Measurements from ENCODE around the gene C9orf85.
A peak's percentile ranks its signal among the peaks of the same experiment; 100 is the strongest.
"Not testable (repeated sequence)": the region's sequence is repeated elsewhere in the genome, so short reads cannot be mapped to it uniquely, and the experiment has no call there.

C9orf85 gene, protein sequence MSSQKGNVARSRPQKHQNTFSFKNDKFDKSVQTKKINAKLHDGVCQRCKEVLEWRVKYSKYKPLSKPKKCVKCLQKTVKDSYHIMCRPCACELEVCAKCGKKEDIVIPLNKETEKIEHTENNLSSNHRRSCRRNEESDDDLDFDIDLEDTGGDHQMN

DNA sequence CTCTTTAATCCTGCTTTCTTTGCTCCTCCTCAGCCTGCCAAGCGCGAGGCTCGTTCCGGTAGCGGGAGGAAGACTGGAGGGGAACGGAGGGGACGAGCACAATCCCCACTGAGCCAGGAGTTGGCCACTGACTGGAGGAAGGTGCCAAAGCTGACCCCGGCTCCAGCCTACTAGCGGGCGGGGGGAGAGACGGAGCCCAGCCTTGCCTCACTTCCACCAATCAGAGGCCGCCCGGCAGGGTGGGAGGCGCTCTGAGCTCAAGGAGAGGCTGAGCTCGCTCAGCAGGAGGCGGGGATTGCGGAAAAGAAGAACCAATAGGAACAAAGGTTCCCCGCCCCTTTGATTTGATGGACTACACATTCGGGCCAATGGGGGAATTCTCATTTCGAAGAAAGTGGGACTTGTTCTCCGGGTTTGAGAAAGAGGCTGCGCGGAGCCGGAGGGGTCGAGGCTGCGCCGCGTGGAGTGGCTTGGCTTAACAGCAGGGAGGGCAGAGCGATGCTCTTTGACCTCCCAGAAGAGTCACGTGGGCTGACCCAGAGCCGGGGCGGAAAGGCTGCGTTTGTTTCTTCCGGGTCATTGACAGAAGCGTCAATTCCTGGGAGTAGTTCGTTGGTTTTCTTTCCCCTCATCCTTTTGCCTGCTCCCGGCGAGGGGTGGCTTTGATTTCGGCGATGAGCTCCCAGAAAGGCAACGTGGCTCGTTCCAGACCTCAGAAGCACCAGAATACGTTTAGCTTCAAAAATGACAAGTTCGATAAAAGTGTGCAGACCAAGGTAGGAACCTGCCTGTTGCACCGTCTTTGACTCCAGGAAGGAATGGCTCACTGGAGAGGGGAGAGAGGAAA is at the start of gene C9orf85, which contains the start of gene ABHD17B:
TSS of gene C9orf85 (plus strand) at position 579 of the 847 bp plus-strand sequence. CDS start at position 675, 96 bp downstream.
TSS of gene ABHD17B (minus strand) at position 133 of the 847 bp plus-strand sequence. CDS start 36,113 bp downstream, outside the sequence.
- peak; percentile 92 to 96 for DNase-seq

DNA sequence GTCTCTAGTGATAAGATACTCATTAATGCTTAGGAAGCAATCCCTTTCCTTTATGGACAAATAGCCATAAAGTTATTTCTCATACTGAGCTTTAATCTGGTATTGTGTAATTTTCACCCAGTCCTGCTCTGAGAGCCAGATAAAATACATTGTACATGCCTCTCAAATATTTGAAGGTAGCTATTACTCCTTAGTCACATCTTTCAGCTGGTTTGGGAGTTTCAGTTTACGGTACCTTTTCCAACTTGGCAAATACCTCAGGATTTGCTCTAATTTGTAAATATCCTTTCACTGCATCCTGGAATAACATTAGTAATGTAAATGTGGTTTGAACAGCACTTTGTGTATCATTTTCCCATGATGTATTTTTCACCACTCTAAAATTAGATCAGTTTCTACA is 47.8 kb upstream of the C9orf85 start:
- no peak for DNase-seq

DNA sequence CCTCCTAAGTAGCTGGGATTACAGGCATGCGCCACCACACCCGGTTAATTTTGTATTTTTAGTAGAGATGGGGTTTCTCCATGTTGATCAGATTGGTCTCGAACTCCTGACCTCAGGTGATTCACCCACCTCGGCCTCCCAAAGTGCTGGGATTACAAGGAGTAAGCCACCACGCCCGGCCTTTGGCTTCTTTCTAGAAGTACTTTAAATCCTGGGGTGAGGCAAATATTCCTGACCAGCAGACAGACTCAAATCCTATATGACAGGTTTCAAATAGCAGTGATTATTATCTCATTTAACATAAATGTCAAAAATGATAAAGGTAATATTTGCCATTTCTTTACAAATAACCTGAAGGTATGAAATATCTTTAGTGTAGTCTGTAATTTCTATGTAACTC is 36.1 kb upstream of the C9orf85 start:
- DNase-seq: no peak

DNA sequence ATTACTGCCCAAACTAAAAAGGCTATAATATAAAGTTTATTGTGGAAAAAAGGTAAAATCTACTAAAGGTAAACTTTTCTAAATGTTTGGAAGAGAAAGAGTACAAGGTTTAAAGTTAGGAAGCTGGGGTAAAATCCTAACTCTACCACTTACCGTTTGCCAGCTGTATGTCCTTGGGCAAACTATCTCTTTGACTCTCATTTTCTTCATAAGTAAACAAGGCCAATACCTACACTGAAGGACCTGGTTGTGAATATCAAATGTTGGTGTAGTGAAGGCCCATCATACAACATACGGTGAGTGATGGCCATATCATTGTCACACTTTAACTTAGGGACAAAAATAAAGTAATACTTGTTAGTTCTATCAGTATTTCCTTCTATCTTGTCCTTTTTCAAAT is 35.3 kb upstream of the C9orf85 start:
- DNase-seq: no peak

DNA sequence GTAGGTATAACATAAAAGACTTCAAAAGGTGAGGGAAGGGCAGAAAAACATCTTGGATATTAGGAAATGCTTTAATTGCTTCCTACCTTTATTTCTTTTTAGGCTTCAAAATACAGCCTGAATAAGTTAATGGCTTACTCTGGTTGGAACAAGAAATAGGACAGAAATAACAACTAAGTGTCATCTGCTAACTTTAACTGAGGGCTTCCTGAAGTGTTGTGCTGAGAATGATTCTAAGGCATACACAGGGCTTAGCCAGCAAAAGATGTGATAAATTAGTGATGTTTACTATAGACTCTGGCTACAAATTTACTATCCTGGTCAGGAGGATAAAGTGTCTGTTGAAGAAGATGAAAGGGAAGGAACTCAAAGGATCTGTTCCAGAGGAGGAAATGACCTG is 34.6 kb upstream of the C9orf85 start:
- no peak for DNase-seq

DNA sequence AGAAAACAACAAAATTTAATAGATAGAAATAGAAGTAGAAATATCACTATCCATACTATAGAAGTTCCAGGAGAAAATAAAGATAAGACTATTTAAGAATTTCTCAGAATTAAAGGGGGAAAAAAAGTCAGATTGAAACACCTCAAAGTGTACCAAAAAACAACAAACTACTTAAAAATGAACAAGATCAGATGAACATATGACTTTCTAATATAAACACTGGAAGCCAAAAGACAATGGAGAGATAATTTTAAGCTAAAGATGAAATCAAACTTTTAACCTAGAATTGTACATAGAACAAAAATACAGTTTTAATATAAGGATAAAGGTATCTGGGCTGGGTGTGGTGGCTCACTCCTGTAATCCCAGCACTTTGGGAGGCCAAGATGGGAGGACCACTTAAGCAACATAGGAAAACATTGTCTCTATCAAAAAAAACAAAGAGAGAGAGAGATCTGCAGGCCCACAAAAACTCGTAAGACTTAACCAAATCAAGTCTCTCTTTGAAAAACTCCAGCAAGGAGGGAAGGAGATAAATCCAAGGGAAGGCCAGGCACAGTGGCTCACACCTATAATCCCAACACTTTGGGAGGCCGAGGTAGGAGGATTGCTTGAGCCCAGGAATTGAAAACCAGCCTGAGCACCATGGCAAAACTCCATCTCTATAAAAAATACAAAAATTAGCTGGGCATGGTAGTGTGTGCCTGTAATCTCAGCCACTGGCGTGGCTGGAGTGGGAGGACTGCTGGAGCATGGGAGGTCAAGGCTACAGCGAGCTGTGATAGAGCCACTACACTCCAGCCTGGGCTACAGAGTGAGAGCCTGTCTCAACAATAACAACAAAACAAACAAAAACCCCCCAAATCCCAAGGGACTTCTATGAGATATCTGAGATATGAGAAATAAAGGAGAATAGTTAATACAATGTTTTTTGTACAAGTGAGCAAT is 32.8 kb upstream of the C9orf85 start:
- DNase-seq: no peak

DNA sequence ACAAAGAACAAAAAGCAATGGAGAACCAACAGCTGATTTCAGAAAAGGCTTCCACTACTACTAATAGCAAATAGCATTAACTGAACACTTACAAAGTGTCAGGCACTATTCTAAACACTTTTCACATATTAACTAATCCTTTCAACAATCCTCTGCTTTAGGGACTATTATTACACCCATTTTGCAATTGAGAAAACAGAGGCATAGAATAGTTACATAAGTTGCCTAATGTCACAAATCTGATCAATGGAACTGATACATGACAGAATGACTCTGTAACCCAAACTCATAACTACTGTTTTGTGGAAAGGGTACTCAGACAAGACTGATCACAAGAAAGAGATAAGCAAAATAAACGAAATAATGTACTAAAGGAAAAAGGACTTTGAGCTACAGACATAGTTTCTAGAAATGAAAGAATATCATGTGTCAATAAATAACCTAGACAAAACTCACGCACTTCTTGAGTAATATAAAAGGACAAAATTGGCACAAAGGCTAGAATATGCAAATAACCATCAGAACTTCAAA is 31.7 kb upstream of the C9orf85 start:
- DNase-seq: no peak

DNA sequence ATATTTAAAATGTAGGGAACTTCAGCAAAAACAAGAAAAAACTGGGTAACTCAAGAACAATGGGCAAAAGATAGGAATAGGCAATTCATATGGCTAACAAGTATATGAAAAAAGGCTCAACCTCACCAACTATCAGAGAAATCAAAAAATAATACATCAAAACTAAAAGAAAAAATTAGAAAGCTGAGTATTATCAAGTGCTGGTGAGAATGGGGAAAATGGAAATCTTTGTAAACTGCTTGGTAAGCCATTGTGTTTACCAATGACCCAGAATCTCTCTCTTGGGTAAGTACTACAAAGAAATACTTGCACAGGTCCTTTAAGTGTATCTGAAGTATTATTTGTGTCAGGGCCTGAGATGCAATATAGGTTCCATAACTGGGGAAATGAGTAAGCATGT is 27.4 kb upstream of the C9orf85 start:
- DNase-seq: no peak

DNA sequence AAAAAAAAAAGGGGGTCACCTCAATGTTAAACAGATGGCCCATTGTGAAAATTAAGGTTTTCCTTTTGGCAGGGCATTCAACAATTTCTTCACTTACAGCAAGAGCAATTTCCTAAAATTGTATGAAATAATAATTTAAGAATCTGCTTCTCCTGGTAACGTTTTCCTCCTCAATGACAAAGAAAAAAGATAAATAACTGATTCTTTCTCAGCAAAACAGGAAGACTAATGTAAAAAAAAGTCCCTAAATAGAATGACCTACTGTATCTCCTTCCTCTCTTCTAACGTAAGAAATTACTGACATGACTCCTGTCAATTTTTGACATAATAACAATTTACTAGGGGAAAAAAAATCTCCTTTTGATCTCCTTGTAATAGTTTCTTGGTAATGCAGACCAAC is 26.0 kb upstream of the C9orf85 start:
- DNase-seq: no peak

DNA sequence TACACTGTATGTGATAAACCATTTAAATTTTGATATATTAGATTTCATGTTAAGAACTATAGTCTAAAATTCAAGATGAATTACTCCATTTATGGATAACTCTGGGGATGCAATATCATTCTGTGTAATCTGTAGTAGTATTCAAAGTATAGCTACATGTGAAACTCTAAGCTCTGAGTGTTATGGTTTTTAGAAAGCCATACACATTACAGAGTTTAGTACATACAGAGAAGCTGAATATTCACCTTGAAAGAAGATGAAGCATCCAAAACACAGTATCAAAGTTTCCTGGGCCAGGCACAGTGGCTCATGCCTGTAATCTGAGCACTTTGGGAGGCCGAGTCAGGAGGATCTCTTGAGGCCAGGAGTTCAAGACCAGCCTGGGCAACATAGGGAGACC is 25.4 kb upstream of the C9orf85 start:
- DNase-seq: no peak

DNA sequence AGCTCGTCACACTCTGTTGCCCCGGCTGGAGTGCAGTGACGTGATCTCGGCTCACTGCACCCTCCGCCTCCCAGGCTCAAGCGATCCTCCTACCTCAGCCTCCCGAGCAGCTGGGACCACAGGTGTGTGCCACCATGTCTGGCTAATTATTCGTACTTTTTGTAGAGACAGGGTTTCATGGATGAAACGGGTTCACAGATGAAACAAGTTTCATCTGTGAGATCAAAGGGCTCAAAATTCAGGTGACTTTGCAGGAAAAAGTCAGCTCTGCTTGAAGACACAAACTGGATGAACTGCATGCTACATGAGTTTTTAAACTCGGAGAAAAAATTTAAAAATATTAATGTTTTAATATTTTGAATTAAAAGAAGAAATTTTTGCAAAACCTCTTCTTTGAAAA is 24.9 kb upstream of the C9orf85 start:
- DNase-seq: no peak

DNA sequence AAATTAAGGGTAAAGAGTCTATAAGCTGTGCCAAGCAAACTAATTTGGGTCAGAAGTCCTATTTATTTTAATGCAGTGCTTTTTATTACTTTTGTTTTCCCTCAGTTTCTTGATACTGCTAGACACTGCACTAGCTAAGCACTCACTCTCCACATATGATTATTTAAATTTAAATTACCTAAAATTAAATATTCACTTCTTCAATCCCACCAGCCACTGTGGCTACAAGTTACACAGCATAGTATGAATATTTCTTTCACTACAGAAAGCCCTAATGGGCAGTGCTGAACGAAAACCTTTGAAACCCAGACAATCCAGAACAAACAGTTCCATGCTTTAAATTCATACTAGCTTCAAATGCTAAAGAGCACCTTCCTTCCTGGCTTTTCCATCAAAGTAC is 24.1 kb upstream of the C9orf85 start:
- DNase-seq: no peak

DNA sequence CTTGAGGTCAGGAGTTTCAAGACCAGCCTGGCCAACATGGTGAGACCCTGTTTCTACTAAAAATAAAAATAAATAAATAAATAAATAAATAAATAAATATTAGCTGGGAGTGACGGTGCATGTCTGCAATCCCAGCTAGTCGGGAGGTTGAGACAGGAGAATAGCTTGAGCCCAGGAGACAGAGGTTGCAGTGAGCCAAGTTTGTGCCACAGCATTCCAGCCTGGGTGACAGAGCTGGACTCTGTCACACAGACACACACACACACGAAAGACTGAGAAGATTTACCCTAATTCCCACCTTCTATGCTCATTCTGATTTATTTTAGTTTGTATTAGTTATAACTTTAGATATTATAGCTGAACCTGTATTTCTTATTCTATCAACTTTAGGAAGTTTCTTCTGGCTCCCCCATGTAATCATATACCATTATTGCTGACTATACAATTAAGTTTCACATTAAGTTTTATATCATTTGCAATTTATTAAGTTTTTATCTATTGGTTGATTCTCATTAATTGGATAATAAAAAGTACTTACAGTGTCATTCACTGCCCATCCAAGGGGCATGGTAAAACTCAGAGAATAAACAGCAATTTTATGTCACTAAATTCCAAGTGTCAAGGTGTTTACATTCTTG is 21.3 kb upstream of the C9orf85 start:
- no peak for DNase-seq

DNA sequence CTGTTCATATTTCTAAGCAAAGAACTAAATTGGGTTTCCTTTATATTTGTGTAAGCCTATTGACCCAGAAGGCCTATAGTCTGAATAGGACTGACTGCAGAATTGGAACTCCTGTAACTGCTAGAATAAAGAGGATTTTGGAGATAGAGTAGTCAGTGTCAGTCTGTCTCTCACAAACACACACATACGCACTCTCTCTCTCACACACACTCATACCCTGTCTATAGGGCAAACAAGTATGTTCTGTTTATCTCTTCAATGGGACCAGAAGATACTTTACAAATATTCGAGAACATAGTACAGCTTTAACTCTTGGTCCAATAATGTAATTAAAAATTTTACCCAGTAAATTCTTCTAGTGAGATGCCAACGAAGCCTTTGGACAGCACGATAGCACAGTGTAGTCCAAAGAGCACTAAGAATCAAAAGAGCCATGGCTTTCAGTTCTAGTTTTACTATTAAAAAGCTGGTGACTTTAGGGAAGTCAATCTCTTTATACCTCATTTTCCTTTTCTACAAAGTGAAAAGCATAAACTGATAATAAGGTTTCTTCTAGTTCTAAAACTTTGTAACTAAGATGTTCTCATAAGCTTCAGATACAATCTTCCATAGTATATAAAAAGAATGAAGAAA is 19.8 kb upstream of the C9orf85 start:
- DNase-seq: no peak

DNA sequence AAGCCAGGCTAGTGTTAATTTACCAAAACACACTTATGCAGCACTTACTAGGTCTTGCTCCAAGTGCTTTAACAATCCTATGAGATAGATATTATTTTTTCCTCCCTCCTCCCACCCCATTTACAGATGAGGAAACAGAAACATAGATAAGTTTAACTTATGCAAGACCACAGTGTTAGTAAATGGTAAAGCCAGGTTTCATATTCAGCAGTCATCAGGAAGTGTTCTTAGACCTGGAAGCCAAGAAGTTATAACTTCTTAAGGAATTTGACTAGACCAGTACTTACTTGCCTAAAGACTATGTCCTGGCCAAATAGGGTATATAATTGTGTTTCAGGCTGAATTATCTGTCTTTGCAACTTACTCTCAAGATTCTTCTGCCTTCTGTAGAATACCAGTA is 16.3 kb upstream of the C9orf85 start:
- no peak for DNase-seq

DNA sequence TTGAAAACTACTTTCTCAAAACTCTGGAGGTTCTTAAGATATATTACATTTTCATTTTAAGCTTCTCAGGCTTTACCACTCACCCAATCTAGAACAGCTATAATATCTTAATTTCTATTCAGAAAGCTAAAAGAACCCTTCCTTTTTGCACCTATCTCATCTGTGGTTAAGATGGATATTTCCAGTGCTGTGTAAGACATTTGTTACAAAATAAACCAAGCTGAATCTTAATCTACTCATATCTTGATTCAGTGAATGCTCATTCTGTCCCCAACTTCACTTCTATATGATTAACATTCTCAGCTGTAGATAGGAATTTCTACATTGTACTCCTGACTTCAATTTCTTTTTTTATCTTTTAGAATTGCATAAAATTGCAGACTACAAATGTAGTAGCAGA is 15.5 kb upstream of the C9orf85 start:
- DNase-seq: no peak

DNA sequence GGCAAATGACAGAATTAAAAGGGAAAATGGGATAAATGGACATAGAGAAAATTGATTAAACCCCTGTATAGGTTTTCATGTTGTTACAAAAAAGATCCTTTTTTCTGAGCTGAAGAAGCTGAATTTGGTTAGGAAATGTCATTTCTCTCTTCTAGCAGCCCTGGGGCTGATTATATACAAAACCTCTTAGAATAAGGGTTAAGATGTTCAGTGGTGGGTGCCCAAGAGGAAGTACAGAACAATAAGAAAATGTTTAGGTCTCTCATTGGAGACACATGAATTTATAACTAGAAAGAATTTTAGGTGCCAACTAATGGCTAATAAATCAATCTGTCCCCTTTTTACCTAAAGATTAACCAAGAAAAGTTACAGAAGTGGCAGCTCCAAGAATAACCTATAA is 14.7 kb upstream of the C9orf85 start:
- DNase-seq: no peak

DNA sequence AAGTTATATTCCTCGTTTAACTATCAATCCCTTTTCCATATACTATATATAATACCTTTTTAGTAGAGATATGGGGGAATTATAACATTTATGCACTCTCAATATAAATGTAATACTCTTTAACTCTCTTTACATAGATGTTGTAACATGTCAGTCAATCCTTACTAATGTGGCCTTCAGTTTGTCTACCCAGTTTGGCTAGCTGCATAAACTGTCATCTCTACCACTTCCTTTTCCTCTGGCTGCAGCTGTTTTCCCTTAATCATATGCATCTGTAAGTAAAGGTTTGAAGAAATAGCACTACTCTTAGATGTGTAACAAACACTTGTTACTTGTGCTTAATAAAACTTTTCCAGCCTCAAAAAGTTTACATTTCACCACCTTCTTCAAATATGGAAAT is 13.9 kb upstream of the C9orf85 start:
- no peak for DNase-seq

DNA sequence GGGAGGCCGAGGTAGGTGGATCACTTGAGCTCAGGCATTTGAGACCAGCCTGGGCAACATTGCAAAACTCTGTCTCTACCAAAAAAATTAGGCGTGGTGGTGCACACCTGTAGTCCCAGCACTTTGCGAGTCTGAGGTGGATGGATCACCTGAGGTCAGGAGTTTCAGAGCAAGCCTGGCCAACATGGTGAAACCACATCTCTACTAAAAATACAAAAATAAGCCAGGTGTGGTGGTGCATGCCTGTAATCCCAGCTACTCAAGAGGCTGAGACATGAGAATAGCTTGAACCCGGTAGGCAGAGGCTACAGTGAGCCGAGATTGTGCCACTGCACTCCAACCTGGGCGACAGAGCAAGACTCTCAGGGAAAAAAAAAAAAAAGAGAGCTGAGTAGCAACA is 12.7 kb upstream of the C9orf85 start:
- not testable (repeated sequence) for DNase-seq

DNA sequence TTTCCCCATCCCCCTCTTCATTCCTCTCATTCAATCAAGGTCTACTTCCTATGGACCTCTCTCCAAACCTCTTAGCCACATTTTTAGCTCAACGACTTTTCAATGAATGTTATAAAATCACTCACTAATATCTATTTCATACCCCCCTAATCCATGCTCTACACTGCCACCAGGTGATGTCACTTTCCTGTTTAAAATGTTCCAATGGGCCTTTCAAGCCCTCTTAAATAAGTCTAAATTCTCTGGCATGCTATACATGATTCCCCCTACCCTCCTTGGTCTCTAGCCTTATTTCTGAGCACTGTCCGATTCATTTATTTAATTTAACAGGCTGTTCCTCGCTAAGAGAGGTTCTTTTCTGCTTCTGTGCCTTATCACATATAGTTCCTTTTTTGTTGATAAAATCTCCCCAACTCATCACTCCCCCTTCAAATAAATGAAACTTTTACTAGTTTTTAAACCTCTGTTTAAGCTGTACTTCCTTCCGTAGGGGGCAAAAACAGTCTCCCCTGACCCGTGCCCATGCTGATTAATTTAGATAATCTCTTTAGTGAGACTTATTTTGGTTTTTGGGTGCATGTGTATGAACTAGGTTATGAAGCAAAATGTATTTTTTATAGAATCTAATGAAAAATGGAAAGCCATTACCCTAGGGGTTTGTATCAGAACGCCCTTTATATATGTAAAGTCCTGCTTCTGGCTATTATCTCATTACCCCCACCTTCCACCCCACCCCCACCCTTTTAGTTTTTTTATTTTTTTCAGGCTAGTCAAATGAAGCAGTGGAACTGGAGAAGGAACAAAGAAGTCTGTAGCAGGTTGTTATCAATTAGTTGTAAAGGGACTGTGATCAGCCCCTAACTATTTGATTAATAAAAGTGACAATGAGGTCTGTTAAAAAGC is 9.5 kb upstream of the C9orf85 start:
- no peak for DNase-seq

DNA sequence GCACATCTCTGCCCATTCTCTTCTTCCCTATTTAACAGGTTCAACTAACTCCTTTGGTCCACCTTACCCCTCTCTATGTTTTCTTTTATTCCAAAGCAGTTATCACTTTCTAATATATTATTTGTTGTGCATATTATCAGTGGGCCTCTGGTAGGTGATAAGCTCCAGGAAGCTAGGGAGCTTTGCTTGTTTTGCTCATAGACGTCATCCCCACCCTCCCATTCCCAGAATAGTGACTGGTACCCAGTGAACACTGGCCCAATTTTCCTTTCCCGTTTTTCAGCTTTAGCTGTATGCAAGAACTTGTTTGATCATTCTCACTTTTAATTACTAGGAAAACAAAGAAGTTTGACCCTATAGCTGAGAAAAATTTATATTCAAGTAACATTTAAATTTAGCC is 7.4 kb upstream of the C9orf85 start:
- DNase-seq: no peak
